SK-N-SH (cell line): ENCODE results near the gene SLC1A7. TPM values are rescaled to one million over a fixed set of nuclear protein-coding genes. Genes with fewer than 3 reads are reported as not detected.

Experiments used
- CTCF ChIA-PET: fragments of 300-600, 350-600 bp; formaldehyde crosslinking; extraction: SDS; loops from one replicate; lab custom pipeline; 2021; lab: Yijun Ruan, JAX
- POLR2A ChIA-PET: fragments of 350-600 bp; sonication (Branson Sonifier 250); formaldehyde crosslinking; extraction: SDS; loops from one replicate; lab custom pipeline; 2020; ENCODE audit warnings: antibody characterized with exemption, inconsistent platforms; lab: Yijun Ruan, JAX
- DNase-seq: peaks from one replicate; pipeline ENCODE4 v3.0.0; 2012
- H2AFZ ChIP-seq: fragments of 200-600 bp; sonication (generic); 2 replicates; pipeline ENCODE4 v1.8.1; 2016; ENCODE audit warnings: antibody characterized with exemption, mild to moderate bottlenecking, low read depth
- H3F3A ChIP-seq: fragments of 200-600 bp; sonication (generic); replicated peaks from 2 replicates; pipeline ENCODE3; 2016; ENCODE audit warnings: antibody characterized with exemption, mild to moderate bottlenecking; ENCODE audit not compliant: insufficient read depth
- H3K27ac ChIP-seq, 2 experiments: fragments of 200-500 bp in 1 of 2; fragments of 200-600 bp in 1 of 2; sonication (Bioruptor generic) in 1 of 2; sonication (generic), shearing (Covaris generic) in 1 of 2; 2 replicates each; pipeline versions ENCODE4 v1.5.1 to v1.6.1; 2014 to 2016; ENCODE audit warnings: low read depth in 2 of 2, inconsistent platforms in 1 of 2, low read length in 1 of 2, mild to moderate bottlenecking in 1 of 2, mixed read lengths in 1 of 2
- H3K27me3 ChIP-seq: fragments of 200-600 bp; sonication (generic), shearing (Covaris generic); 2 replicates; pipeline ENCODE4 v1.6.1; 2016; ENCODE audit warnings: mixed run types; ENCODE audit not compliant: insufficient read depth
- H3K36me3 ChIP-seq, 2 experiments: fragments of 200-500 bp in 1 of 2; fragments of 200-600 bp in 1 of 2; sonication (Bioruptor generic) in 1 of 2; sonication (generic) in 1 of 2; replicated peaks in 1 of 2; 2 replicates each; pipeline versions ENCODE3 to v1.5.1; 2014 to 2016; ENCODE audit warnings: low read length in 1 of 2, mild to moderate bottlenecking in 1 of 2; ENCODE audit not compliant: insufficient read depth in 2 of 2, control insufficient read depth in 1 of 2
- H3K4me1 ChIP-seq, 2 experiments: fragments of 200-500 bp in 1 of 2; fragments of 200-600 bp in 1 of 2; sonication (Bioruptor generic) in 1 of 2; sonication (generic), shearing (Covaris generic) in 1 of 2; 2 replicates each; pipeline versions ENCODE4 v1.5.1 to v1.6.1; 2014 to 2016; ENCODE audit warnings: low read depth in 1 of 2, low read length in 1 of 2, mixed run types in 1 of 2; ENCODE audit not compliant: insufficient read depth in 2 of 2, control insufficient read depth in 1 of 2
- H3K4me2 ChIP-seq: fragments of 200-600 bp; sonication (generic), shearing (Covaris generic); 2 replicates; pipeline ENCODE4 v1.6.1; 2017; ENCODE audit warnings: mixed run types
- H3K4me3 ChIP-seq, 2 experiments: fragments of 200-500 bp in 1 of 2; fragments of 200-600 bp in 1 of 2; sonication (Bioruptor generic) in 1 of 2; sonication (generic), shearing (Covaris generic) in 1 of 2; 2 replicates each; pipeline versions ENCODE4 v1.5.1 to v1.8.1; 2014 to 2016; ENCODE audit warnings: low read depth in 2 of 2, inconsistent platforms in 1 of 2, low read length in 1 of 2, mild to moderate bottlenecking in 1 of 2, mixed read lengths in 1 of 2, moderate library complexity in 1 of 2
- H3K79me2 ChIP-seq: fragments of 200-600 bp; sonication (generic); 2 replicates; pipeline ENCODE4 v1.8.1; 2017; ENCODE audit warnings: mild to moderate bottlenecking; ENCODE audit not compliant: insufficient read depth
- H3K9ac ChIP-seq: fragments of 200-600 bp; sonication (generic); 2 replicates; pipeline ENCODE4 v1.6.1; 2017; ENCODE audit warnings: mixed run types
- H3K9me2 ChIP-seq: fragments of 200-600 bp; sonication (generic); 2 replicates; pipeline ENCODE4 v1.6.1; 2017; ENCODE audit warnings: mixed run types
- H3K9me3 ChIP-seq: fragments of 200-600 bp; sonication (generic); 2 replicates; pipeline ENCODE4 v1.6.1; 2017; ENCODE audit warnings: mixed run types, mild to moderate bottlenecking, moderate library complexity
- H4K20me1 ChIP-seq: fragments of 200-600 bp; sonication (generic); 2 replicates; pipeline ENCODE4 v1.6.1; 2017; ENCODE audit warnings: mild to moderate bottlenecking, mixed run types; ENCODE audit not compliant: insufficient read depth
- EP300 ChIP-seq, 2 experiments: IDR thresholded peaks; 2 replicates each; pipeline versions ENCODE4 v1.4.0 to v1.6.1; 2012; ENCODE audit warnings: borderline replicate concordance in 1 of 2, low read depth in 1 of 2, low read length in 1 of 2
- EZH2phosphoT487 ChIP-seq: fragments of 200-600 bp; sonication (generic); IDR thresholded peaks from 2 replicates; pipeline ENCODE4 v1.6.1; 2017; ENCODE audit warnings: low read depth, mixed run types, mild to moderate bottlenecking, antibody characterized with exemption, moderate library complexity, borderline replicate concordance
- FOXM1 ChIP-seq: IDR thresholded peaks from 2 replicates; pipeline ENCODE4 v1.4.0; 2012; ENCODE audit warnings: low read depth, mild to moderate bottlenecking
- JUND ChIP-seq: IDR thresholded peaks from 2 replicates; pipeline ENCODE4 v1.4.0; 2012
- MEF2A ChIP-seq: IDR thresholded peaks from 2 replicates; pipeline ENCODE4 v1.4.0; 2012; ENCODE audit warnings: low read depth, borderline replicate concordance
- NFIC ChIP-seq: IDR thresholded peaks from 2 replicates; pipeline ENCODE4 v1.4.0; 2012; ENCODE audit warnings: borderline replicate concordance
- NRF1 ChIP-seq: IDR thresholded peaks from 2 replicates; pipeline ENCODE4 v1.6.1; 2012; ENCODE audit warnings: low read depth, mild to moderate bottlenecking, low read length
- POLR2AphosphoS5 ChIP-seq: IDR thresholded peaks from 2 replicates; pipeline ENCODE4 v1.6.1; 2012; ENCODE audit warnings: low read depth, low read length
- RFX5 ChIP-seq: IDR thresholded peaks from 2 replicates; pipeline ENCODE4 v1.6.1; 2012; ENCODE audit warnings: mild to moderate bottlenecking, improper control_type of control experiment, low read length
- SMC3 ChIP-seq: IDR thresholded peaks from 2 replicates; pipeline ENCODE4 v1.6.1; 2012; ENCODE audit warnings: low read depth, low read length, improper control_type of control experiment
- TCF12 ChIP-seq: IDR thresholded peaks from 2 replicates; pipeline ENCODE4 v1.4.0; 2012
- WGBS: methylation state at CpG from one replicate; pipeline ENCODE4 v1.1.6; 2017; ENCODE audit warnings: low lambda C conversion rate; 5-methylcytosine and 5-hydroxymethylcytosine counted together
- polyA plus RNA-seq, 3 experiments: library from polyadenylated mRNA; depleted of rRNA; stranded (reverse); fragments of >200 nt; gene quantifications; 2 replicates each; pipeline ENCODE4 v1.2.3, GENCODE V29; 2012
- TF ChIP-seq, protein P1 (sequence below): IDR thresholded peaks from 2 replicates; pipeline ENCODE4 v1.4.0; 2012; ENCODE audit warnings: low read depth, borderline replicate concordance
- TF ChIP-seq, protein P2 (sequence below): fragments of 150-350 bp; IDR thresholded peaks from 2 replicates; pipeline ENCODE4 v1.6.1; 2017; ENCODE audit warnings: antibody characterized with exemption, low read length, low read depth, borderline replicate concordance
- TF ChIP-seq, protein P3 (sequence below): fragments of 200-600 bp; sonication (generic); IDR thresholded peaks from 2 replicates; pipeline ENCODE4 v1.6.1; 2017; ENCODE audit warnings: antibody characterized with exemption, mild to moderate bottlenecking, moderate library complexity
- TF ChIP-seq, protein P4 (sequence below): IDR thresholded peaks from 2 replicates; pipeline ENCODE4; 2012

The SLC1A7 gene
- polyA plus RNA-seq, 1 of the 3 experiments (the other 2 are of a cell fraction): not detected

DNA sequence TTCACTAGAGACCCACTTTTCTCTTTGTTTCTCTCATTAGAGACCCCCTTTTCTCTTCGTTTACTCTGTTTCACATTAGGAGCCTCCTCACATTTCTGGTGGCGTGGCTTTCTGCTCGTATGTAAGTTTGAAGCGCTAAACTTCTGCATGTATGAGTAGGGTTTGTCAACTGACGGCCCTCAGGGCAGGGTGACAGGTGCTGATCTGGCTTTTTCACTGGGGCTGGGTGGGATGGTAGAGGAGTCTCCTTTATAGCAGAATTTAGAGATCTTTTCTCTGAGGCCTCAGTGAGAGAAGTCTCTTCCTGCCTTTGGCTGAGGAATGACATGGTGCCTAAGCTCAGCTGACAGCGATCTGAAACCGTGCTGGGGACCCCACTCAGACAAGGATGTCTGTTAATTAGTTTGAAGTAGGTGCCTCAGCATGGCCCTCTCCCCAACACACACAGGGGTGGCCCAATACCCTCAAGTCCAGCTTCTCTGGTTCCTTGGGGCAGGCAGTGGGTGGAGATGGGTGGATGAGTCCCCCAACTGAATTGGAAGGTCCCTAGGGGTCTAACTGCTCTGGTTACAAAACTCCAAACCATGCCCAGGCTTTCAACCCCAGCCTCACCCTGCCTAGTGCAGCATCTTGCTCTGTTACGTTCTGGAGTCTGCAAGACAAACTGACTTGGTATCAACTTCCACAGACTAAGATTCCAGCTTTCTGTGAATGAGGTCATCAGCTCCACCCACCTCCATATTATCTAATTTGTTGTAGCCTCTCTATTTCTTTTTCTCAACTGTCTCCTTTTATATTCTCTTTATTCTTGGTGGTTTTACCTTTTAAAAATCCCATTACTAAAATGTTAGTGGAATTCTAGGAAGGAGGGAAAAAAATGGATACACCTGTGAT lies 3.2 kb downstream of the SLC1A7 start:
- WGBS: 92% methylated on average over 8 of the region's 8 CpGs
- H2AFZ ChIP-seq: no peak overlapping the region
- H4K20me1 ChIP-seq: no peaks in the 10 kb centered on the region
- H3F3A ChIP-seq: no peaks in the 10 kb centered on the region
- no peak overlapping the region for H3K9ac ChIP-seq
- H3K9me3 ChIP-seq: peaks cover 7% of the 10 kb centered on the region; the same call in 1 of the 2 replicates
- no peak overlapping the region for H3K4me3 ChIP-seq
- no peaks in the 10 kb centered on the region for H3K36me3 ChIP-seq
- H3K27me3 ChIP-seq: no peaks in the 10 kb centered on the region
- H3K9me2 ChIP-seq: no peaks in the 10 kb centered on the region
- ChIA-PET CTCF (interaction anchor here (1.1 kb wide), 1 partner anchor 47 kb away, joined by 3 read pairs; no protein-coding TSS in a partner anchor), POLR2A (no interaction called here)
- no peak for TF ChIP-seq SMC3
- no peak for TF ChIP-seq EP300 (IDR thresholded peaks at IDR 0.05; ENCODE audit: borderline replicate concordance in 1 of 2, low read depth in 1 of 2, low read length in 1 of 2)
- TF ChIP-seq, protein P1, sequence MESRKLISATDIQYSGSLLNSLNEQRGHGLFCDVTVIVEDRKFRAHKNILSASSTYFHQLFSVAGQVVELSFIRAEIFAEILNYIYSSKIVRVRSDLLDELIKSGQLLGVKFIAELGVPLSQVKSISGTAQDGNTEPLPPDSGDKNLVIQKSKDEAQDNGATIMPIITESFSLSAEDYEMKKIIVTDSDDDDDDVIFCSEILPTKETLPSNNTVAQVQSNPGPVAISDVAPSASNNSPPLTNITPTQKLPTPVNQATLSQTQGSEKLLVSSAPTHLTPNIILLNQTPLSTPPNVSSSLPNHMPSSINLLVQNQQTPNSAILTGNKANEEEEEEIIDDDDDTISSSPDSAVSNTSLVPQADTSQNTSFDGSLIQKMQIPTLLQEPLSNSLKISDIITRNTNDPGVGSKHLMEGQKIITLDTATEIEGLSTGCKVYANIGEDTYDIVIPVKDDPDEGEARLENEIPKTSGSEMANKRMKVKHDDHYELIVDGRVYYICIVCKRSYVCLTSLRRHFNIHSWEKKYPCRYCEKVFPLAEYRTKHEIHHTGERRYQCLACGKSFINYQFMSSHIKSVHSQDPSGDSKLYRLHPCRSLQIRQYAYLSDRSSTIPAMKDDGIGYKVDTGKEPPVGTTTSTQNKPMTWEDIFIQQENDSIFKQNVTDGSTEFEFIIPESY: no peak
- no peak for TF ChIP-seq RFX5
- TF ChIP-seq FOXM1: no peak
- TF ChIP-seq MEF2A: no peak
- TF ChIP-seq, protein P2, sequence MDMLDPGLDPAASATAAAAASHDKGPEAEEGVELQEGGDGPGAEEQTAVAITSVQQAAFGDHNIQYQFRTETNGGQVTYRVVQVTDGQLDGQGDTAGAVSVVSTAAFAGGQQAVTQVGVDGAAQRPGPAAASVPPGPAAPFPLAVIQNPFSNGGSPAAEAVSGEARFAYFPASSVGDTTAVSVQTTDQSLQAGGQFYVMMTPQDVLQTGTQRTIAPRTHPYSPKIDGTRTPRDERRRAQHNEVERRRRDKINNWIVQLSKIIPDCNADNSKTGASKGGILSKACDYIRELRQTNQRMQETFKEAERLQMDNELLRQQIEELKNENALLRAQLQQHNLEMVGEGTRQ: no peak
- TF ChIP-seq NFIC: no peak
- TF ChIP-seq POLR2AphosphoS5: no peak
- no peak for TF ChIP-seq EZH2phosphoT487
- no peak for TF ChIP-seq TCF12
- TF ChIP-seq, protein P3, sequence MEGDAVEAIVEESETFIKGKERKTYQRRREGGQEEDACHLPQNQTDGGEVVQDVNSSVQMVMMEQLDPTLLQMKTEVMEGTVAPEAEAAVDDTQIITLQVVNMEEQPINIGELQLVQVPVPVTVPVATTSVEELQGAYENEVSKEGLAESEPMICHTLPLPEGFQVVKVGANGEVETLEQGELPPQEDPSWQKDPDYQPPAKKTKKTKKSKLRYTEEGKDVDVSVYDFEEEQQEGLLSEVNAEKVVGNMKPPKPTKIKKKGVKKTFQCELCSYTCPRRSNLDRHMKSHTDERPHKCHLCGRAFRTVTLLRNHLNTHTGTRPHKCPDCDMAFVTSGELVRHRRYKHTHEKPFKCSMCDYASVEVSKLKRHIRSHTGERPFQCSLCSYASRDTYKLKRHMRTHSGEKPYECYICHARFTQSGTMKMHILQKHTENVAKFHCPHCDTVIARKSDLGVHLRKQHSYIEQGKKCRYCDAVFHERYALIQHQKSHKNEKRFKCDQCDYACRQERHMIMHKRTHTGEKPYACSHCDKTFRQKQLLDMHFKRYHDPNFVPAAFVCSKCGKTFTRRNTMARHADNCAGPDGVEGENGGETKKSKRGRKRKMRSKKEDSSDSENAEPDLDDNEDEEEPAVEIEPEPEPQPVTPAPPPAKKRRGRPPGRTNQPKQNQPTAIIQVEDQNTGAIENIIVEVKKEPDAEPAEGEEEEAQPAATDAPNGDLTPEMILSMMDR: no peak
- TF ChIP-seq JUND: no peak
- TF ChIP-seq, protein P4, sequence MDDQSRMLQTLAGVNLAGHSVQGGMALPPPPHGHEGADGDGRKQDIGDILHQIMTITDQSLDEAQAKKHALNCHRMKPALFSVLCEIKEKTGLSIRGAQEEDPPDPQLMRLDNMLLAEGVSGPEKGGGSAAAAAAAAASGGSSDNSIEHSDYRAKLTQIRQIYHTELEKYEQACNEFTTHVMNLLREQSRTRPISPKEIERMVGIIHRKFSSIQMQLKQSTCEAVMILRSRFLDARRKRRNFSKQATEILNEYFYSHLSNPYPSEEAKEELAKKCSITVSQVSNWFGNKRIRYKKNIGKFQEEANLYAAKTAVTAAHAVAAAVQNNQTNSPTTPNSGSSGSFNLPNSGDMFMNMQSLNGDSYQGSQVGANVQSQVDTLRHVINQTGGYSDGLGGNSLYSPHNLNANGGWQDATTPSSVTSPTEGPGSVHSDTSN: no peak
- no peak for TF ChIP-seq NRF1
- TF ChIP-seq, all 33 proteins: peak for 0
- no peak for DNase-seq
- H3K79me2 ChIP-seq: no peaks in the 10 kb centered on the region
- H3K4me2 ChIP-seq: no peak overlapping the region
- H3K27ac ChIP-seq: no peak overlapping the region
- peaks cover 4 to 13% of the 10 kb centered on the region in 2 experiments; a peak in 2 of 4 replicates for H3K4me1 ChIP-seq
